H1 (cell line): ENCODE data around the gene CTNNBL1. TPM values are rescaled to one million over a fixed set of nuclear protein-coding genes. Genes with fewer than 3 reads are reported as not detected.

Experiments
- CTCF ChIA-PET: fragments of 300-600 bp; sonication (Branson Sonifier 250); formaldehyde crosslinking; loops from one replicate; lab custom pipeline; 2021; ENCODE audit not compliant: partially characterized antibody; lab: Charles Lee
- POLR2A ChIA-PET: fragments of 300-600 bp; sonication (Branson Sonifier 250); formaldehyde crosslinking; loops from one replicate; lab custom pipeline; 2021; ENCODE audit warnings: inconsistent platforms; ENCODE audit not compliant: partially characterized antibody; lab: Charles Lee
- DNase-seq, 2 experiments: peaks; one replicate each; pipeline versions ENCODE4 v3.0.0 to v3.0.0-alpha.2; 2010 to 2022; ENCODE audit warnings: low spot score in 2 of 2, low read depth in 1 of 2, mixed read lengths in 1 of 2
- FAIRE-seq: peaks from 2 replicates; lab custom pipeline; 2011; peaks lifted over from hg19 to GRCh38; lab: Jason Lieb, UNC
- H2AFZ ChIP-seq: 2 replicates; pipeline ENCODE4 v1.8.1; 2012; ENCODE audit warnings: low read length, inconsistent platforms
- H2AK5ac ChIP-seq: 2 replicates; pipeline ENCODE4 v1.6.1; 2013; ENCODE audit warnings: low read depth, low read length
- H2BK120ac ChIP-seq: replicated peaks from 2 replicates; pipeline ENCODE3; 2013; ENCODE audit warnings: low read depth, low read length, inconsistent platforms
- H2BK12ac ChIP-seq: 2 replicates; pipeline ENCODE4 v1.6.1; 2013; ENCODE audit warnings: low read depth, low read length
- H2BK15ac ChIP-seq: 2 replicates; pipeline ENCODE4 v1.6.1; 2013; ENCODE audit warnings: low read length
- H2BK20ac ChIP-seq: 2 replicates; pipeline ENCODE4 v1.6.1; 2013; ENCODE audit warnings: low read length
- H2BK5ac ChIP-seq: 2 replicates; pipeline ENCODE4 v1.6.1; 2013; ENCODE audit warnings: low read depth, low read length
- H3K14ac ChIP-seq: 2 replicates; pipeline ENCODE4 v1.6.1; 2013; ENCODE audit warnings: inconsistent platforms; ENCODE audit not compliant: insufficient read length
- H3K18ac ChIP-seq: 2 replicates; pipeline ENCODE4 v1.6.1; 2013; ENCODE audit warnings: low read length; ENCODE audit errors: extremely low read depth
- H3K23ac ChIP-seq: 2 replicates; pipeline ENCODE4 v1.6.1; 2013; ENCODE audit warnings: inconsistent platforms; ENCODE audit not compliant: insufficient read length
- H3K23me2 ChIP-seq: 2 replicates; pipeline ENCODE4 v1.6.1; 2013; ENCODE audit warnings: low read depth, low read length
- H3K27ac ChIP-seq: 2 replicates; pipeline ENCODE4 v1.6.1; 2011; ENCODE audit warnings: low read depth, low read length, inconsistent platforms
- H3K27me3 ChIP-seq, 4 experiments: replicated peaks in 1 of 4; 1 replicate in 1 of 4; 2 replicates in 3 of 4; pipeline versions ENCODE4 v1.6.1 to v1.8.1; 2011 to 2013; ENCODE audit warnings: low read length in 3 of 4, mild to moderate bottlenecking in 3 of 4, inconsistent platforms in 2 of 4, mixed read lengths in 2 of 4, moderate library complexity in 1 of 4; ENCODE audit not compliant: control insufficient read depth in 3 of 4, insufficient read depth in 3 of 4; ENCODE audit errors: extremely low read depth in 1 of 4
- H3K36me3 ChIP-seq, 4 experiments: 2 replicates each; pipeline versions ENCODE4 v1.6.1 to v1.8.1; 2011 to 2013; ENCODE audit warnings: mild to moderate bottlenecking in 4 of 4, low read length in 3 of 4, moderate library complexity in 2 of 4, control low read depth in 1 of 4, inconsistent platforms in 1 of 4; ENCODE audit not compliant: insufficient read depth in 4 of 4, control insufficient read depth in 2 of 4
- H3K4ac ChIP-seq: replicated peaks from 2 replicates; pipeline ENCODE3; 2013; ENCODE audit warnings: low read length, low read depth, mixed read lengths, inconsistent platforms; ENCODE audit not compliant: insufficient read length
- H3K4me1 ChIP-seq, 4 experiments: replicated peaks in 1 of 4; 1 replicate in 1 of 4; 2 replicates in 3 of 4; pipeline versions ENCODE4 v1.6.1 to v1.8.1; 2011 to 2013; ENCODE audit warnings: low read length in 3 of 4, inconsistent platforms in 2 of 4, mixed read lengths in 1 of 4; ENCODE audit not compliant: insufficient read depth in 4 of 4, control insufficient read depth in 3 of 4
- H3K4me2 ChIP-seq, 2 experiments: 2 replicates each; pipeline versions ENCODE4 v1.6.1 to v1.8.1; 2011 to 2013; ENCODE audit warnings: low read depth in 2 of 2, low read length in 2 of 2, control low read depth in 1 of 2, inconsistent platforms in 1 of 2, mild to moderate bottlenecking in 1 of 2; ENCODE audit not compliant: insufficient read depth in 1 of 2
- H3K4me3 ChIP-seq, 4 experiments: fragments of 200-600, 300-600 bp in 1 of 4; sonication (generic), shearing (Covaris generic), sonication (Bioruptor Twin) in 1 of 4; 2 replicates each; pipeline versions ENCODE4 v1.5.1 to v1.8.1; 2011 to 2016; ENCODE audit warnings: low read length in 4 of 4, low read depth in 3 of 4, control low read depth in 2 of 4, inconsistent platforms in 2 of 4, mild to moderate bottlenecking in 2 of 4, mixed read lengths in 1 of 4, moderate library complexity in 1 of 4; ENCODE audit not compliant: insufficient read depth in 2 of 4; ENCODE audit errors: extremely low read depth in 1 of 4
- H3K56ac ChIP-seq: replicated peaks from 2 replicates; pipeline ENCODE3; 2013; ENCODE audit warnings: low read depth, mild to moderate bottlenecking, mixed read lengths, low read length, inconsistent platforms; ENCODE audit not compliant: insufficient read length
- H3K79me1 ChIP-seq: 2 replicates; pipeline ENCODE4 v1.6.1; 2013; ENCODE audit warnings: low read depth, low read length, control low read depth
- H3K79me2 ChIP-seq, 2 experiments: 2 replicates each; pipeline versions ENCODE4 v1.6.1 to v1.8.1; 2012 to 2013; ENCODE audit warnings: low read length in 2 of 2, mild to moderate bottlenecking in 2 of 2, inconsistent platforms in 1 of 2; ENCODE audit not compliant: insufficient read depth in 2 of 2, control insufficient read depth in 1 of 2
- H3K9ac ChIP-seq, 4 experiments: replicated peaks in 1 of 4; 1 replicate in 1 of 4; 2 replicates in 3 of 4; pipeline versions ENCODE4 v1.6.1 to v1.8.1; 2011 to 2013; ENCODE audit warnings: low read depth in 3 of 4, low read length in 3 of 4, control low read depth in 2 of 4, mild to moderate bottlenecking in 2 of 4, moderate library complexity in 2 of 4, inconsistent platforms in 1 of 4; ENCODE audit errors: extremely low read depth in 1 of 4
- H3K9me3 ChIP-seq, 2 experiments: 2 replicates each; pipeline versions ENCODE4 v1.6.1 to v1.8.1; 2012 to 2013; ENCODE audit warnings: mild to moderate bottlenecking in 2 of 2, moderate library complexity in 2 of 2, control low read depth in 1 of 2, inconsistent platforms in 1 of 2, low read depth in 1 of 2, low read length in 1 of 2, mixed read lengths in 1 of 2; ENCODE audit not compliant: insufficient read depth in 2 of 2
- H4K20me1 ChIP-seq, 2 experiments: replicated peaks in 1 of 2; 2 replicates each; pipeline versions ENCODE3 to v1.8.1; 2011 to 2013; ENCODE audit warnings: inconsistent platforms in 2 of 2, low read length in 2 of 2, mild to moderate bottlenecking in 1 of 2; ENCODE audit not compliant: insufficient read depth in 2 of 2, control insufficient read depth in 1 of 2
- H4K5ac ChIP-seq: 2 replicates; pipeline ENCODE4 v1.6.1; 2013; ENCODE audit warnings: low read length, low read depth, mixed read lengths, inconsistent platforms; ENCODE audit not compliant: insufficient read length
- H4K8ac ChIP-seq: 2 replicates; pipeline ENCODE4 v1.8.0; 2013; ENCODE audit warnings: mild to moderate bottlenecking, moderate library complexity, low read length, inconsistent platforms; ENCODE audit not compliant: insufficient read depth; ENCODE audit errors: extremely low read depth
- H4K91ac ChIP-seq: replicated peaks from 2 replicates; pipeline ENCODE3; 2013; ENCODE audit warnings: low read length, mixed read lengths, inconsistent platforms; ENCODE audit not compliant: insufficient read length
- CHD1 ChIP-seq: IDR thresholded peaks from 2 replicates; pipeline ENCODE4 v1.6.1; 2012; ENCODE audit warnings: low read depth, low read length, improper control_type of control experiment
- E2F6 ChIP-seq: IDR thresholded peaks from 2 replicates; pipeline ENCODE4 v1.6.1; 2012; ENCODE audit warnings: inconsistent platforms
- JUN ChIP-seq: IDR thresholded peaks from 2 replicates; pipeline ENCODE4 v1.6.1; 2011; ENCODE audit warnings: low read depth, mild to moderate bottlenecking, improper control_type of control experiment, low read length
- NRF1 ChIP-seq: IDR thresholded peaks from 2 replicates; pipeline ENCODE4 v1.6.1; 2011; ENCODE audit warnings: mild to moderate bottlenecking, low read depth, low read length, improper control_type of control experiment
- SIRT6 ChIP-seq: IDR thresholded peaks from one replicate; pipeline ENCODE4 v1.7.1; 2012; ENCODE audit warnings: low read length, inconsistent platforms
- SP2 ChIP-seq: IDR thresholded peaks from 2 replicates; pipeline ENCODE4 v1.6.1; 2012; ENCODE audit warnings: mild to moderate bottlenecking, low read length, inconsistent platforms
- SP4 ChIP-seq: IDR thresholded peaks from 2 replicates; pipeline ENCODE4 v1.6.1; 2012; ENCODE audit warnings: low read length, inconsistent platforms
- SRF ChIP-seq: IDR thresholded peaks from 2 replicates; pipeline ENCODE4 v1.6.1; 2011; ENCODE audit warnings: mild to moderate bottlenecking, low read depth, low read length, moderate library complexity
- WGBS, 2 experiments: shearing (Covaris generic) in 1 of 2; methylation state at CpG; one replicate each; pipeline versions ENCODE4 v1.1.6 to v1.1.7; 2013 to 2015; ENCODE audit warnings: low lambda C conversion rate in 2 of 2, mixed read lengths in 2 of 2, inconsistent platforms in 1 of 2, low coverage in 1 of 2, missing lambda C conversion rate in 1 of 2; ENCODE audit not compliant: insufficient replicate concordance in 2 of 2, insufficient coverage in 1 of 2, insufficient read length in 1 of 2; ENCODE audit errors: extremely low coverage in 1 of 2, missing lambda C conversion rate in 1 of 2; 5-methylcytosine and 5-hydroxymethylcytosine counted together
- polyA plus RNA-seq, 7 experiments: library from polyadenylated mRNA; depleted of rRNA in 3 of 7; stranded (reverse) in 5 of 7; unstranded in 2 of 7; fragments of >200 nt in 5 of 7; fragments of 200-250 nt in 2 of 7; gene quantifications; 1 replicate in 5 of 7; 2 replicates in 1 of 7; 4 replicates in 1 of 7; pipeline versions ENCODE4 v1.2.1 to v1.2.3, GENCODE V29; 2011 to 2013; ENCODE audit warnings: missing spikeins in 2 of 7, mixed read lengths in 2 of 7
- total RNA-seq: library from RNA; stranded (reverse); fragmentation: NEBNext Ultra II Directional; extraction: Animal tissue kit (Norgen Biotek cat#: 25700); gene quantifications from 2 replicates; pipeline ENCODE4 v1.2.1, GENCODE V29; 2021

The CTNNBL1 gene
- total and polyA plus RNA-seq, 2 of the 8 experiments (the other 6 are each of a cell fraction or from before 2014, with no cell fraction given) = 19.6 to 81.6 TPM

- no peak overlapping the region for H3K4me2 ChIP-seq
- no peak overlapping the region for H2BK120ac ChIP-seq
- no peak overlapping the region for H4K91ac ChIP-seq
- no peak overlapping the region for H3K9ac ChIP-seq
- H3K4me1 ChIP-seq = peaks cover 0 to 7% (median 3%) of the 10 kb centered on the region in 4 experiments; a peak in 5 of 7 replicates
- H3K18ac ChIP-seq = no peak overlapping the region
- H4K5ac ChIP-seq = no peak overlapping the region
- no peak overlapping the region for H2BK5ac ChIP-seq
- H2AFZ ChIP-seq = no peak overlapping the region
- no peaks in the 10 kb centered on the region for H3K27me3 ChIP-seq
- FAIRE-seq (no peak), DNase-seq (no peak)
- no peak overlapping the region for H3K4me3 ChIP-seq
- no peak overlapping the region for H2BK12ac ChIP-seq
- no peak overlapping the region for H3K56ac ChIP-seq
- POLR2A ChIA-PET = no interaction called here
- no peaks in the 10 kb centered on the region for H3K23me2 ChIP-seq
- H3K14ac ChIP-seq = no peak overlapping the region
- no peak overlapping the region for H2BK20ac ChIP-seq
- no peak overlapping the region for H3K4ac ChIP-seq
- TF ChIP-seq SP4 = no peak
- no peak for TF ChIP-seq NRF1
- no peak for TF ChIP-seq JUN
- no peak for TF ChIP-seq SP2
- no peak for TF ChIP-seq CHD1
- no peak for TF ChIP-seq SIRT6
- TF ChIP-seq SRF = no peak
- TF ChIP-seq E2F6 = no peak
- peaks cover 0 to 2% (median 1%) of the 10 kb centered on the region in 4 experiments; a peak in 3 of 8 replicates for H3K36me3 ChIP-seq
- no peaks in the 10 kb centered on the region; the same call in 1 of the 2 replicates for H3K79me1 ChIP-seq
- H2AK5ac ChIP-seq = no peak overlapping the region
- H3K27ac ChIP-seq = no peak overlapping the region
- peaks cover 0 to 3% of the 10 kb centered on the region in 2 experiments for H4K20me1 ChIP-seq
- H3K79me2 ChIP-seq = no peaks in the 10 kb centered on the region
- CTCF ChIA-PET = interaction anchor here (0.6 to 2.1 kb wide), 5 partner anchors 26 to 241 kb away, joined by 3 to 7 read pairs (median 3); no protein-coding TSS in a partner anchor
- H3K9me3 ChIP-seq = no peaks in the 10 kb centered on the region
- 0 out of 2 replicates have a peak overlapping the region, but pooled peaks have one; percentile 4 for H4K8ac ChIP-seq
- WGBS, 2 experiments = 92% methylated on average over 16 of the region's 16 CpGs; no CpG with 5 or more reads in 1 of the 2 experiments
- H2BK15ac ChIP-seq = no peak overlapping the region
- no peak overlapping the region for H3K23ac ChIP-seq
Observed at GRCh38 chr20:37804584-37805566, 111.0 kb downstream of the CTNNBL1 start.
